HCT116 (cell line): ENCODE measurements around the gene EXOC4. TPM values are rescaled to one million over a fixed set of nuclear protein-coding genes. Genes with fewer than 3 reads are reported as not detected.

Experiments
- ATAC-seq: fragments of 200-7000 bp; cut with Tn5 transposase; 2 replicates; pipeline ENCODE4 v1.9.1; 2020; ENCODE audit warnings: mild to moderate bottlenecking, moderate library complexity
- BruUV-seq: library from RNA; stranded (reverse); fragments of 400-500 nt; replicated peaks from 2 replicates; lab custom pipeline; 2021; lab: Mats Ljungman, UMichigan
- CTCF ChIA-PET: fragments of 300-600 bp; sonication (Branson Sonifier 250); formaldehyde crosslinking; loops from one replicate; lab custom pipeline; 2021; ENCODE audit warnings: antibody characterized with exemption; lab: Charles Lee
- POLR2A ChIA-PET: fragments of 300-600, 350-600 bp; sonication (Branson Sonifier 250); formaldehyde crosslinking; loops from one replicate; lab custom pipeline; 2021; ENCODE audit warnings: antibody characterized with exemption; lab: Charles Lee
- RAD21 ChIA-PET, 2 experiments: fragments of 300-600 bp; sonication (Branson Sonifier 250); formaldehyde crosslinking; loops; one replicate each; lab custom pipeline; 2023; ENCODE audit warnings: low total read pairs in 2 of 2; ENCODE audit not compliant: uncharacterized antibody in 2 of 2, unreplicated experiment in 2 of 2, low non-redundant PET in 1 of 2; lab: Charles Lee
- DNase-seq: peaks from one replicate; pipeline ENCODE4 v3.0.0-alpha.2; 2010; ENCODE audit warnings: low read depth, low spot score
- H2AFZ ChIP-seq: fragments of 200-600 bp; shearing (Covaris generic), sonication (generic); 2 replicates; pipeline ENCODE4 v1.6.1; 2017; ENCODE audit warnings: low read depth, mixed run types, mixed read lengths, antibody characterized with exemption, low read length; ENCODE audit not compliant: poor library complexity, severe bottlenecking
- H3K27ac ChIP-seq: 2 replicates; pipeline ENCODE4 v1.5.1; 2012; ENCODE audit warnings: low read depth, low read length
- H3K27me3 ChIP-seq: fragments of 200-600 bp; sonication (generic); 2 replicates; pipeline ENCODE4 v1.6.1; 2016; ENCODE audit warnings: mixed run types, low read length, mixed read lengths; ENCODE audit not compliant: insufficient read depth
- H3K36me3 ChIP-seq, 2 experiments: fragments of 200-500 bp in 1 of 2; fragments of 200-600 bp in 1 of 2; sonication (Bioruptor generic) in 1 of 2; sonication (generic) in 1 of 2; 2 replicates each; pipeline versions ENCODE4 v1.5.1 to v1.6.1; 2014 to 2016; ENCODE audit warnings: low read length in 2 of 2, inconsistent platforms in 1 of 2, mixed read lengths in 1 of 2, mixed run types in 1 of 2; ENCODE audit not compliant: insufficient read depth in 2 of 2, control insufficient read depth in 1 of 2
- H3K4me1 ChIP-seq, 2 experiments: fragments of 200-600 bp in 1 of 2; sonication (generic) in 1 of 2; 2 replicates each; pipeline versions ENCODE4 v1.5.1 to v1.6.1; 2012 to 2017; ENCODE audit warnings: low read length in 2 of 2, inconsistent platforms in 1 of 2, mild to moderate bottlenecking in 1 of 2, mixed read lengths in 1 of 2, mixed run types in 1 of 2, moderate library complexity in 1 of 2; ENCODE audit not compliant: insufficient read depth in 2 of 2, control insufficient read depth in 1 of 2
- H3K4me2 ChIP-seq: fragments of 200-600 bp; sonication (generic); 2 replicates; pipeline ENCODE4 v1.6.1; 2017; ENCODE audit warnings: mixed run types, low read length, mixed read lengths
- H3K4me3 ChIP-seq, 2 experiments: fragments of 200-600 bp in 1 of 2; sonication (generic) in 1 of 2; replicated peaks in 1 of 2; 2 replicates each; pipeline ENCODE4 v1.5.1; 2011 to 2016; ENCODE audit warnings: low read length in 2 of 2, control low read depth in 1 of 2, low read depth in 1 of 2, mild to moderate bottlenecking in 1 of 2, mixed read lengths in 1 of 2, mixed run types in 1 of 2
- H3K79me2 ChIP-seq: fragments of 200-600 bp; sonication (generic); 2 replicates; pipeline ENCODE4 v1.6.1; 2017; ENCODE audit warnings: mild to moderate bottlenecking, mixed run types, low read length, moderate library complexity, mixed read lengths; ENCODE audit not compliant: insufficient read depth
- H3K9ac ChIP-seq: fragments of 200-600 bp; sonication (generic); 2 replicates; pipeline ENCODE4 v1.6.1; 2016; ENCODE audit warnings: low read length, mixed read lengths
- H3K9me2 ChIP-seq: fragments of 200-600 bp; sonication (generic), shearing (Covaris generic); 2 replicates; pipeline ENCODE4 v1.6.1; 2017; ENCODE audit warnings: mixed run types, mild to moderate bottlenecking, moderate library complexity; ENCODE audit not compliant: insufficient read depth
- H3K9me3 ChIP-seq, 2 experiments: fragments of 200-500 bp in 1 of 2; fragments of 200-600 bp in 1 of 2; sonication (Bioruptor generic) in 1 of 2; sonication (generic) in 1 of 2; 2 replicates each; pipeline ENCODE4 v1.6.1; 2014 to 2017; ENCODE audit warnings: low read length in 2 of 2, mixed read lengths in 2 of 2, inconsistent platforms in 1 of 2, low read depth in 1 of 2, mild to moderate bottlenecking in 1 of 2, mixed run types in 1 of 2, moderate library complexity in 1 of 2; ENCODE audit not compliant: control insufficient read depth in 1 of 2, insufficient read depth in 1 of 2
- H4K20me1 ChIP-seq: fragments of 200-600 bp; sonication (generic), shearing (Covaris generic); 2 replicates; pipeline ENCODE4 v1.6.1; 2017; ENCODE audit warnings: mixed run types, mild to moderate bottlenecking, moderate library complexity; ENCODE audit not compliant: insufficient read depth
- CEBPB ChIP-seq: IDR thresholded peaks from 2 replicates; pipeline ENCODE4 v1.6.1; 2012; ENCODE audit warnings: low read depth
- EGR1 ChIP-seq: IDR thresholded peaks from 2 replicates; pipeline ENCODE4 v1.6.1; 2012; ENCODE audit warnings: low read depth
- ELF1 ChIP-seq: IDR thresholded peaks from 2 replicates; pipeline ENCODE4 v1.6.1; 2012; ENCODE audit warnings: low read depth, borderline replicate concordance
- EZH2 ChIP-seq: fragments of 200-600 bp; sonication (generic); IDR thresholded peaks from 2 replicates; pipeline ENCODE4 v1.6.1; 2017; ENCODE audit warnings: antibody characterized with exemption, mixed run types
- EZH2phosphoT487 ChIP-seq: fragments of 200-600 bp; IDR thresholded peaks from 2 replicates; pipeline ENCODE4 v1.6.1; 2018; ENCODE audit warnings: antibody characterized with exemption, borderline replicate concordance
- FOSL1 ChIP-seq: IDR thresholded peaks from 2 replicates; pipeline ENCODE4 v1.6.1; 2012; ENCODE audit warnings: low read depth
- JUND ChIP-seq: IDR thresholded peaks from 2 replicates; pipeline ENCODE4 v1.6.1; 2012
- MAX ChIP-seq: IDR thresholded peaks from 2 replicates; pipeline ENCODE4 v1.6.1; 2012
- POLR2AphosphoS5 ChIP-seq: IDR thresholded peaks from 2 replicates; pipeline ENCODE4 v1.6.1; 2011; ENCODE audit warnings: mild to moderate bottlenecking, low read depth, low read length, moderate library complexity
- SIN3A ChIP-seq: IDR thresholded peaks from 2 replicates; pipeline ENCODE4 v1.6.1; 2012; ENCODE audit warnings: low read depth
- SP1 ChIP-seq: IDR thresholded peaks from 2 replicates; pipeline ENCODE4 v1.6.1; 2012; ENCODE audit warnings: low read depth
- SRF ChIP-seq: IDR thresholded peaks from 2 replicates; pipeline ENCODE4 v1.6.1; 2012; ENCODE audit warnings: low read depth
- TCF7L2 ChIP-seq: IDR thresholded peaks from 2 replicates; pipeline ENCODE4 v1.7.0; 2011; ENCODE audit warnings: borderline replicate concordance, inconsistent platforms; ENCODE audit not compliant: insufficient read depth, insufficient read length; ENCODE audit errors: extremely low read depth
- YY1 ChIP-seq: IDR thresholded peaks from 2 replicates; pipeline ENCODE4 v1.6.1; 2011; ENCODE audit warnings: low read length, low read depth, moderate library complexity, mild to moderate bottlenecking; ENCODE audit not compliant: insufficient replicate concordance; ENCODE audit errors: extremely low read depth
- ZNF274 ChIP-seq: fragments of 200-500 bp; sonication (Bioruptor generic); IDR thresholded peaks from 2 replicates; pipeline ENCODE4 v1.6.1; 2014; ENCODE audit warnings: mild to moderate bottlenecking, low read depth, low read length, inconsistent platforms
- intact Hi-C: fragments of 100-400 bp; cut with micrococcal nuclease; formaldehyde crosslinking; loops from 2 replicates; pipeline ENCODE4 v1.10.0; 2022
- total RNA-seq: library from RNA; stranded (reverse); gene quantifications from one replicate; pipeline ENCODE4 v1.2.1, GENCODE V29; 2021; ENCODE audit not compliant: unreplicated experiment

The EXOC4 gene
- total RNA-seq, 1 experiment from 2014 or later = 40.3 TPM

GRCh38 chr7:133458688-133459087 is 205.8 kb downstream of the EXOC4 start:
- no peak overlapping the region for H2AFZ ChIP-seq
- no peaks in the 10 kb centered on the region for H3K9me2 ChIP-seq
- H3K9me3 ChIP-seq = no peaks in the 10 kb centered on the region
- H3K27me3 ChIP-seq = no peaks in the 10 kb centered on the region
- ChIA-PET POLR2A (no interaction called here), RAD21 (no interaction called here), CTCF (no interaction called here)
- no peak for TF ChIP-seq EGR1
- no peak for TF ChIP-seq SP1
- no peak for TF ChIP-seq ZNF274
- TF ChIP-seq FOSL1 = no peak
- TF ChIP-seq EZH2phosphoT487 = no peak
- TF ChIP-seq SIN3A = no peak
- TF ChIP-seq MAX = no peak
- TF ChIP-seq JUND = no peak
- TF ChIP-seq YY1 = no peak
- TF ChIP-seq POLR2AphosphoS5 = no peak
- H3K27ac ChIP-seq = no peak overlapping the region
- H3K4me3 ChIP-seq = no peak overlapping the region
- no peaks in the 10 kb centered on the region for H3K36me3 ChIP-seq
- intact Hi-C loops = no loop called here
- H3K4me1 ChIP-seq = no peaks in the 10 kb centered on the region
- DNase-seq (no peak), ATAC-seq (no peak)
- H3K79me2 ChIP-seq = no peaks in the 10 kb centered on the region
- no peak overlapping the region for H3K9ac ChIP-seq
- BruUV-seq = no TSS peak
- no peak overlapping the region for H3K4me2 ChIP-seq
- no peaks in the 10 kb centered on the region for H4K20me1 ChIP-seq

GRCh38 chr7:133461421-133461820 is 208.5 kb downstream of the EXOC4 start:
- intact Hi-C loops = no loop called here
- Histone ChIP-seq H3K4me1 (no peaks in the 10 kb centered on the region), H3K27me3 (no peaks in the 10 kb centered on the region), H3K4me3 (no peak overlapping the region), H3K79me2 (no peaks in the 10 kb centered on the region), H2AFZ (no peak overlapping the region), H3K9ac (no peak overlapping the region), H3K9me2 (no peaks in the 10 kb centered on the region), H4K20me1 (no peaks in the 10 kb centered on the region), H3K36me3 (no peaks in the 10 kb centered on the region), H3K4me2 (no peak overlapping the region), H3K27ac (no peak overlapping the region), H3K9me3 (no peaks in the 10 kb centered on the region)
- no TSS peak for BruUV-seq
- no peak for TF ChIP-seq CEBPB
- TF ChIP-seq SRF = no peak
- no peak for TF ChIP-seq EZH2
- no peak for TF ChIP-seq TCF7L2
- no peak for TF ChIP-seq POLR2AphosphoS5
- TF ChIP-seq ZNF274 = no peak
- TF ChIP-seq MAX = no peak
- TF ChIP-seq ELF1 = no peak
- ATAC-seq (no peak), DNase-seq (no peak)
- POLR2A ChIA-PET = no interaction called here
- CTCF ChIA-PET = no interaction called here
- RAD21 ChIA-PET = no interaction called here
